A673 (cell line): ENCODE measurements around the gene AIFM2.

Source experiments
- EZH2 ChIP-seq: fragments of 200-600 bp; sonication (generic); IDR thresholded peaks from 2 replicates; pipeline ENCODE4 v1.6.1; 2017; ENCODE audit warnings: borderline replicate concordance, low read depth, mild to moderate bottlenecking, mixed read lengths, antibody characterized with exemption, low read length; ENCODE audit not compliant: poor library complexity, severe bottlenecking
- TF ChIP-seq, protein P1 (sequence below): fragments of 300-800, 200-600 bp; sonication (generic); conservative IDR thresholded peaks from 2 replicates; pipeline ENCODE4 v1.5.1; 2017; ENCODE audit warnings: low read depth, mild to moderate bottlenecking, antibody characterized with exemption, low read length, moderate library complexity, mixed read lengths

DNA sequence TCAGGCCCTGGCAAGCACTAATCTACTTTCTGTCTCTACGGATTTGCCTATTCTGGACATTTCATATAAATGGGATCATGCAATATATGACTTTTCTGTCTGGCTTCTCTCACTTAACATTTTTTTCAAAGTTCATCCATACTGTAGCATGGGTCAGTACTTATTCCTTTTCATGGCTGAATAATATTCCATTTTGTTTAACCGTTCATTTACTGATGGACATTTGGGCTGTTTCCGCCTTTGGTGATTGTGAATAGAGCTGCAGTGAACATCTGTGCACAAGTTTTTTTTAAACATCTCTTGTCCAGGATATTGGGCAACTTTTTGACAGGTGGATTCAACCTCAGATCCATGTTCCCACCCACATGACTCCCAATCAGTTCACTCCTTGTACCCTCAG lies 31.0 kb downstream of the AIFM2 start:
- TF ChIP-seq, protein P1, sequence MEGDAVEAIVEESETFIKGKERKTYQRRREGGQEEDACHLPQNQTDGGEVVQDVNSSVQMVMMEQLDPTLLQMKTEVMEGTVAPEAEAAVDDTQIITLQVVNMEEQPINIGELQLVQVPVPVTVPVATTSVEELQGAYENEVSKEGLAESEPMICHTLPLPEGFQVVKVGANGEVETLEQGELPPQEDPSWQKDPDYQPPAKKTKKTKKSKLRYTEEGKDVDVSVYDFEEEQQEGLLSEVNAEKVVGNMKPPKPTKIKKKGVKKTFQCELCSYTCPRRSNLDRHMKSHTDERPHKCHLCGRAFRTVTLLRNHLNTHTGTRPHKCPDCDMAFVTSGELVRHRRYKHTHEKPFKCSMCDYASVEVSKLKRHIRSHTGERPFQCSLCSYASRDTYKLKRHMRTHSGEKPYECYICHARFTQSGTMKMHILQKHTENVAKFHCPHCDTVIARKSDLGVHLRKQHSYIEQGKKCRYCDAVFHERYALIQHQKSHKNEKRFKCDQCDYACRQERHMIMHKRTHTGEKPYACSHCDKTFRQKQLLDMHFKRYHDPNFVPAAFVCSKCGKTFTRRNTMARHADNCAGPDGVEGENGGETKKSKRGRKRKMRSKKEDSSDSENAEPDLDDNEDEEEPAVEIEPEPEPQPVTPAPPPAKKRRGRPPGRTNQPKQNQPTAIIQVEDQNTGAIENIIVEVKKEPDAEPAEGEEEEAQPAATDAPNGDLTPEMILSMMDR = no peak
- TF ChIP-seq EZH2 = no peak
